Activated CD8-positive, alpha-beta T cell treated with anti-CD3 and anti-CD28 coated beads for 36 hours (primary cell): ENCODE results near the gene GRK3. TPM values are rescaled to one million over a fixed set of nuclear protein-coding genes. Genes with fewer than 3 reads are reported as not detected.

Source experiments
- ATAC-seq: fragments of 200-7000 bp; cut with Tn5 transposase; one replicate; pipeline ENCODE4 v1.10.0; 2021; ENCODE audit warnings: mild to moderate bottlenecking, moderate library complexity
- CTCF ChIA-PET: fragments of 350-600 bp; sonication (Branson Sonifier 250); formaldehyde crosslinking; loops from one replicate; lab custom pipeline; 2021; ENCODE audit warnings: antibody characterized with exemption; lab: Charles Lee
- POLR2A ChIA-PET: fragments of 350-600 bp; sonication (Branson Sonifier 250); formaldehyde crosslinking; loops from one replicate; lab custom pipeline; 2021; ENCODE audit warnings: antibody characterized with exemption; lab: Charles Lee
- DNase-seq: peaks from one replicate; pipeline ENCODE4 v3.0.0-alpha.2; 2020
- H3K27ac Mint-ChIP-seq: one replicate; pipeline ENCODE4 v1.8.0; 2021; ENCODE audit warnings: mild to moderate bottlenecking, mixed read lengths
- H3K27me3 Mint-ChIP-seq: one replicate; pipeline ENCODE4 v1.8.0; 2021; ENCODE audit warnings: mixed read lengths
- H3K36me3 Mint-ChIP-seq: one replicate; pipeline ENCODE4 v1.8.0; 2021; ENCODE audit warnings: low read depth, mixed read lengths
- H3K4me1 Mint-ChIP-seq: one replicate; pipeline ENCODE4 v1.8.0; 2021; ENCODE audit warnings: low read depth, mixed read lengths
- H3K4me3 Mint-ChIP-seq: one replicate; pipeline ENCODE4 v1.8.0; 2021; ENCODE audit warnings: mild to moderate bottlenecking, moderate library complexity, mixed read lengths
- H3K9me3 Mint-ChIP-seq: one replicate; pipeline ENCODE4 v1.8.0; 2021; ENCODE audit warnings: mixed read lengths
- intact Hi-C: fragments of 100-400 bp; cut with micrococcal nuclease; formaldehyde crosslinking; loops from one replicate; pipeline ENCODE4 v1.10.0; 2022
- total RNA-seq, 2 experiments: library from RNA; stranded (reverse); gene quantifications; one replicate each; pipeline ENCODE4 v1.2.3, GENCODE V29; 2021
- TF ChIP-seq, protein P1 (sequence below): fragments of 200-600 bp; IDR thresholded peaks from one replicate; pipeline ENCODE4 v1.8.0; 2022; ENCODE audit warnings: antibody characterized with exemption, mild to moderate bottlenecking

GRK3 gene
- total RNA-seq, 2 experiments from 2014 or later: 26.3 to 26.7 TPM

DNA sequence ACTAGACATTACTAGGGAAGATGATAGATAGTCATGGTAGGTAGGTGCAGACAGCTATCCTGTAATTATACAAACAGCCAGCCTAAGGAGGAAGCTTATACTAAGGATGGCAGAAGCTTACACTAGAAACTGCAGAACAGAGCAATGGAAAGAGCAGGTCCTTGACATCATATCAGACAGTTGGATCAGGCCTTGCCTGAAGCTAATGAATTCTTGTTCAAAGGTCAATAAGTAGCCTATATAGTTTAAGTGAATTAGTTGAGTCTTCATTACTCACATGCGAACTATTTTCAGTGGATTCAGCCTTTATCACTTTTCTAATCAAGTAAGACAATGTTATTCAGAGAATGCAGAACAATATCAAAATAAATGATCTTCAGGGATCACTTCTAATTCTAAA, 22.3 kb upstream of the GRK3 start:
- no peaks in the 10 kb centered on the region for H3K9me3 Mint-ChIP-seq
- no peaks in the 10 kb centered on the region for H3K27me3 Mint-ChIP-seq
- TF ChIP-seq, protein P1, sequence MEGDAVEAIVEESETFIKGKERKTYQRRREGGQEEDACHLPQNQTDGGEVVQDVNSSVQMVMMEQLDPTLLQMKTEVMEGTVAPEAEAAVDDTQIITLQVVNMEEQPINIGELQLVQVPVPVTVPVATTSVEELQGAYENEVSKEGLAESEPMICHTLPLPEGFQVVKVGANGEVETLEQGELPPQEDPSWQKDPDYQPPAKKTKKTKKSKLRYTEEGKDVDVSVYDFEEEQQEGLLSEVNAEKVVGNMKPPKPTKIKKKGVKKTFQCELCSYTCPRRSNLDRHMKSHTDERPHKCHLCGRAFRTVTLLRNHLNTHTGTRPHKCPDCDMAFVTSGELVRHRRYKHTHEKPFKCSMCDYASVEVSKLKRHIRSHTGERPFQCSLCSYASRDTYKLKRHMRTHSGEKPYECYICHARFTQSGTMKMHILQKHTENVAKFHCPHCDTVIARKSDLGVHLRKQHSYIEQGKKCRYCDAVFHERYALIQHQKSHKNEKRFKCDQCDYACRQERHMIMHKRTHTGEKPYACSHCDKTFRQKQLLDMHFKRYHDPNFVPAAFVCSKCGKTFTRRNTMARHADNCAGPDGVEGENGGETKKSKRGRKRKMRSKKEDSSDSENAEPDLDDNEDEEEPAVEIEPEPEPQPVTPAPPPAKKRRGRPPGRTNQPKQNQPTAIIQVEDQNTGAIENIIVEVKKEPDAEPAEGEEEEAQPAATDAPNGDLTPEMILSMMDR: no peak
- DNase-seq (no peak), ATAC-seq (no peak)
- no peaks in the 10 kb centered on the region for H3K36me3 Mint-ChIP-seq
- H3K4me1 Mint-ChIP-seq: peaks cover 3% of the 10 kb centered on the region
- CTCF ChIA-PET: interaction anchor here (0.7 to 1.3 kb wide), 4 partner anchors 10 to 338 kb away, joined by 3 to 4 read pairs (median 3); no protein-coding TSS in a partner anchor
- intact Hi-C loops: no loop called here
- POLR2A ChIA-PET: no interaction called here
- no peak overlapping the region for H3K27ac Mint-ChIP-seq
- no peak overlapping the region for H3K4me3 Mint-ChIP-seq

DNA sequence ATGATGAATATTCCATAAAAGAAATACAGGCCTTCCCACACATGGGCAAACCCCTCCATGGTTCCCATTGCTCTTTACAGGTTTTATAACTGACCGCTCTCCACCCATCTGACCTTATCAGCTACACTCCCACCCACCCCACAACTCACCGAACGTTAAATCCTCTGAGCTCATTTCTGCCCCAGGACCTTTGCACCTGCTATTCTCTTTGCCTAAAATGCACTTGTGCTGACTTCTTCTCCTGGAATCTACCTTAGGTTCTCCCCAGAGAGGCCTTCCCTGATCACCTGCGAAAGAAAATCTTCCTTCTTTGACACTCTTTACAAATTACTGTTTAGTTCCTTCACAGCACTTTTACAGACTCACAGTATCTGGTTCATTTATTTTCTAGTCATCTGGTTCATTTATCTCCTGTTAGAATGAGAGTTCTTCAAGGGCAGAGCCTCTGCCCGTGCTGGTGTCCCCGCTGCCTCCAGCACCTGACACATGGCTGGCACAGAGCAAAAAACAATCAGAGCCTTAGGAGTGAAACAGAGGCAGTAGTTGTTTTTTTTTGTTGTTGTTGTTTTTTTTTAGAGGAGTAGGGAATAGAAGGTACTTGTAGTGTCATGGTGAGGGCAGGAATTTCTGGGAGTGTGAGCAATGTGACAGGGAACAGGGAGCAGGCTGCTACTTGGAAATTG, 21.6 kb upstream of the GRK3 start:
- Mint-ChIP-seq H3K4me3 (no peak overlapping the region), H3K9me3 (no peaks in the 10 kb centered on the region), H3K27me3 (no peaks in the 10 kb centered on the region), H3K27ac (no peak overlapping the region), H3K4me1 (peaks cover 6% of the 10 kb centered on the region), H3K36me3 (no peaks in the 10 kb centered on the region)
- no peak for ATAC-seq
- no peak for DNase-seq
- intact Hi-C loops: no loop called here
- TF ChIP-seq, protein P1: no peak
- ChIA-PET CTCF (interaction anchor here (1.0 to 1.9 kb wide), 6 partner anchors 24 to 230 kb away, joined by 3 to 22 read pairs (median 4); no protein-coding TSS in a partner anchor), POLR2A (no interaction called here)

DNA sequence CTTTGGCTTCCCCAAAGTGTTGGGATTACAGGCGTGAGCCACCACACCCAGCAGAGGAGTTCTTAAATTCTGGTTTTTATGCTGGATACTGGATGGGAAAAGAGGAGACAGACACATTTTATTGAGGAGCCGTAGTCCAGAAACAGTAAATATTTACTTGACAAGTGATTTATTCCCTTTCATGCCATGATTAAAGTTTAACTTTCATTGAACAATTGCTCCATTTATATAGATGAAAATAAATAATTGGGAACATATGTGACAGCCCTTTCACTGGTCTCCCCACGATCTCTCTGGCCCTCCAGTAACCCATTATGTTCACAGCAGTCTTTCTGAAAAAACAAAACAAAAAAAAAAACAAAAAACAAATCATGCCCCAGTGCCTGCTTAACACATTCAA, 19.3 kb upstream of the GRK3 start:
- ChIA-PET CTCF (interaction anchor here (1.4 kb wide), 1 partner anchor 12 kb away, joined by 4 read pairs; no protein-coding TSS in a partner anchor), POLR2A (interaction anchor here (0.7 kb wide), 1 partner anchor 10 kb away, joined by 3 read pairs; no protein-coding TSS in a partner anchor)
- no peak overlapping the region for H3K27ac Mint-ChIP-seq
- DNase-seq (no peak), ATAC-seq (no peak)
- TF ChIP-seq, protein P1: no peak
- no peaks in the 10 kb centered on the region for H3K27me3 Mint-ChIP-seq
- intact Hi-C loops: no loop called here
- no peaks in the 10 kb centered on the region for H3K36me3 Mint-ChIP-seq
- peaks cover 6% of the 10 kb centered on the region for H3K4me1 Mint-ChIP-seq
- no peaks in the 10 kb centered on the region for H3K9me3 Mint-ChIP-seq
- no peak overlapping the region for H3K4me3 Mint-ChIP-seq

DNA sequence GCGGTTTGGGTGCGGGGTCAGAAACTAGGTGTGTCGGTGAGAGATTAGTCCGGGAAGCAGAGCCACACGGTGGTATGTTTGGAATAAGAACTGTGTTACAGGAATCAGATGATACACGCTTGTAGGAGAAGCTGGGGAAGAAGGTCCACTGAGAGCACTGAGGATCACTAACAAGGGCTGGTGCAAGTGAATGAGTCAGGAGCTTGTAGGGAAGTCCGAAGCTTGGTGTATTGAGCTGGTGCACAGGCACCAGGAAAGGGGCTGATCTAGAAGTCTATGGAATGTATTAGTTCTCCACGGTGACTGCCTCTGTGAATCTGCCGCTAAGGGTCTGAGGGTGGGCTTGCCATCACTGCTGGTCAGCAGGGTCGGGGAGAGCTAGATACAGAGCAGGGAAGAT, 18.8 kb upstream of the GRK3 start:
- H3K27ac Mint-ChIP-seq: no peak overlapping the region
- no peak for ATAC-seq
- H3K9me3 Mint-ChIP-seq: no peaks in the 10 kb centered on the region
- H3K27me3 Mint-ChIP-seq: no peaks in the 10 kb centered on the region
- TF ChIP-seq, protein P1: no peak
- no peak overlapping the region for H3K4me3 Mint-ChIP-seq
- CTCF ChIA-PET: interaction anchor here (0.6 kb wide), 1 partner anchor 1787 kb away, joined by 3 read pairs; no protein-coding TSS in a partner anchor
- intact Hi-C loops: no loop called here
- no peaks in the 10 kb centered on the region for H3K36me3 Mint-ChIP-seq
- no peak for DNase-seq
- POLR2A ChIA-PET: interaction anchor here (0.7 kb wide), 1 partner anchor 10 kb away, joined by 3 read pairs; no protein-coding TSS in a partner anchor
- H3K4me1 Mint-ChIP-seq: peaks cover 6% of the 10 kb centered on the region

DNA sequence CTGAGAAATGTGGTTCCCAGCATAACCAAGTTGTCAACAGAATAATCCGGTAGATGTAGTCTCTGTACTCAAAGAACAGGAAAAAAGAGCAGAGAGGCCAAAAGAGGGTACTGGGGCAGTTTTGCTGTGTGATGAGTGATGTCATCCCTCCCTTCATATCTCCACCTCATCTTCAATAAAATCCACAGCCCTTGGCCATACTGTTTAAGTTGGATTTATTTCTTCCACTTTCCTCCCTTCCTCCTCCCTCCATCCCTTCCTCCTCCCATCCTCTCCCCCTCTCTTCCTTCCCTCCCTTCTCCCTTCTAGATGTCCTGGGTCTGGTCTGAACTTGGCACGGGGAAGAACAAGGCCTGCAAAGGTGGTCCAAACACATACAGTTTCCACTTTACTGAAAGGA, 18.2 kb upstream of the GRK3 start:
- Mint-ChIP-seq H3K27me3 (no peaks in the 10 kb centered on the region), H3K27ac (no peak overlapping the region), H3K36me3 (no peaks in the 10 kb centered on the region), H3K9me3 (no peaks in the 10 kb centered on the region), H3K4me3 (no peak overlapping the region), H3K4me1 (peaks cover 6% of the 10 kb centered on the region)
- CTCF ChIA-PET: interaction anchor here (0.6 kb wide), 1 partner anchor 1787 kb away, joined by 3 read pairs; no protein-coding TSS in a partner anchor
- no peak for DNase-seq
- no peak for ATAC-seq
- POLR2A ChIA-PET: no interaction called here
- intact Hi-C loops: no loop called here
- TF ChIP-seq, protein P1: no peak
